HG03558 (cell line): ENCODE measurements around the gene EGFR.

Experiments
- ATAC-seq: cut with Tn5 transposase; IDR thresholded peaks from one replicate; pipeline ENCODE4 v1.9.1; 2021; ENCODE audit warnings: moderate number of reproducible peaks; ENCODE audit not compliant: unreplicated experiment; ENCODE audit errors: extremely low read depth

Gene EGFR

GRCh38 chr7:55252386-55252785 lies 233.6 kb downstream of the EGFR start:
- ATAC-seq = no peak

- no peak for ATAC-seq
Observed at GRCh38 chr7:55253188-55253587, 234.4 kb downstream of the EGFR start.

GRCh38 chr7:55254242-55254595 lies 235.4 kb downstream of the EGFR start:
- ATAC-seq = no peak

- ATAC-seq = peak; percentile 38
Observed at GRCh38 chr7:55254596-55255495, 236.0 kb downstream of the EGFR start.

- ATAC-seq = peak; percentile 70
Observed at GRCh38 chr7:55255496-55256445, 237.0 kb downstream of the EGFR start.

- ATAC-seq = no peak
Observed at GRCh38 chr7:55258631-55259030, 239.8 kb downstream of the EGFR start.

GRCh38 chr7:55260171-55260570 lies 241.4 kb downstream of the EGFR start:
- ATAC-seq = no peak

GRCh38 chr7:55260676-55261385 lies 242.0 kb downstream of the EGFR start:
- ATAC-seq = no peak
